Progenitor cell of endocrine pancreas (in vitro differentiated cells): Measurements from ENCODE around the gene PPP2R2D. TPM values are rescaled to one million over a fixed set of nuclear protein-coding genes. Genes with fewer than 3 reads are reported as not detected.

Source experiments
- DNase-seq: peaks from one replicate; pipeline ENCODE4 v3.0.0; 2021; ENCODE audit warnings: low spot score; ENCODE audit not compliant: unreplicated experiment
- H3K27ac Mint-ChIP-seq: 2 replicates; pipeline ENCODE4 v1.8.0; 2021; ENCODE audit warnings: mild to moderate bottlenecking, moderate library complexity, mixed read lengths
- H3K27me3 Mint-ChIP-seq: 2 replicates; pipeline ENCODE4 v1.8.0; 2021; ENCODE audit warnings: mixed read lengths
- H3K36me3 Mint-ChIP-seq: 2 replicates; pipeline ENCODE4 v1.8.0; 2022; ENCODE audit warnings: mixed read lengths; ENCODE audit not compliant: insufficient read depth
- H3K4me1 Mint-ChIP-seq: 2 replicates; pipeline ENCODE4 v1.8.0; 2021; ENCODE audit warnings: low read depth, mixed read lengths
- H3K4me3 Mint-ChIP-seq: 2 replicates; pipeline ENCODE4 v1.8.0; 2021; ENCODE audit warnings: low read depth, mild to moderate bottlenecking, moderate library complexity, mixed read lengths
- H3K9me3 Mint-ChIP-seq: 2 replicates; pipeline ENCODE4 v1.8.0; 2021; ENCODE audit warnings: low read depth, mixed read lengths
- total RNA-seq: library from RNA; stranded (reverse); gene quantifications from 2 replicates; pipeline ENCODE4 v1.2.1, GENCODE V29; 2021
- TF ChIP-seq, protein P1 (sequence below): fragments of 200-600 bp; sonication (generic); IDR thresholded peaks from one replicate; pipeline ENCODE4 v1.5.0; 2021; ENCODE audit warnings: antibody characterized with exemption, mild to moderate bottlenecking; ENCODE audit not compliant: unreplicated experiment

The PPP2R2D gene
- total RNA-seq, 1 donor from 2014 or later: 43.6 TPM

GRCh38 chr10:131925716-131926115 is 24.9 kb downstream of the PPP2R2D start:
- peaks cover 15% of the 10 kb centered on the region for H3K36me3 Mint-ChIP-seq
- DNase-seq: no peak
- TF ChIP-seq, protein P1, sequence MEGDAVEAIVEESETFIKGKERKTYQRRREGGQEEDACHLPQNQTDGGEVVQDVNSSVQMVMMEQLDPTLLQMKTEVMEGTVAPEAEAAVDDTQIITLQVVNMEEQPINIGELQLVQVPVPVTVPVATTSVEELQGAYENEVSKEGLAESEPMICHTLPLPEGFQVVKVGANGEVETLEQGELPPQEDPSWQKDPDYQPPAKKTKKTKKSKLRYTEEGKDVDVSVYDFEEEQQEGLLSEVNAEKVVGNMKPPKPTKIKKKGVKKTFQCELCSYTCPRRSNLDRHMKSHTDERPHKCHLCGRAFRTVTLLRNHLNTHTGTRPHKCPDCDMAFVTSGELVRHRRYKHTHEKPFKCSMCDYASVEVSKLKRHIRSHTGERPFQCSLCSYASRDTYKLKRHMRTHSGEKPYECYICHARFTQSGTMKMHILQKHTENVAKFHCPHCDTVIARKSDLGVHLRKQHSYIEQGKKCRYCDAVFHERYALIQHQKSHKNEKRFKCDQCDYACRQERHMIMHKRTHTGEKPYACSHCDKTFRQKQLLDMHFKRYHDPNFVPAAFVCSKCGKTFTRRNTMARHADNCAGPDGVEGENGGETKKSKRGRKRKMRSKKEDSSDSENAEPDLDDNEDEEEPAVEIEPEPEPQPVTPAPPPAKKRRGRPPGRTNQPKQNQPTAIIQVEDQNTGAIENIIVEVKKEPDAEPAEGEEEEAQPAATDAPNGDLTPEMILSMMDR: no peak
- H3K9me3 Mint-ChIP-seq: peaks cover 6% of the 10 kb centered on the region
- H3K27me3 Mint-ChIP-seq: no peaks in the 10 kb centered on the region
- no peak overlapping the region for H3K27ac Mint-ChIP-seq
- peaks cover 18% of the 10 kb centered on the region for H3K4me1 Mint-ChIP-seq
- no peak overlapping the region for H3K4me3 Mint-ChIP-seq

GRCh38 chr10:131926253-131926652 is 25.4 kb downstream of the PPP2R2D start:
- Mint-ChIP-seq H3K27me3 (no peaks in the 10 kb centered on the region), H3K4me3 (no peak overlapping the region), H3K36me3 (peaks cover 15% of the 10 kb centered on the region), H3K9me3 (peaks cover 6% of the 10 kb centered on the region), H3K27ac (no peak overlapping the region), H3K4me1 (peaks cover 20% of the 10 kb centered on the region)
- TF ChIP-seq, protein P1: no peak
- DNase-seq: no peak

DNA sequence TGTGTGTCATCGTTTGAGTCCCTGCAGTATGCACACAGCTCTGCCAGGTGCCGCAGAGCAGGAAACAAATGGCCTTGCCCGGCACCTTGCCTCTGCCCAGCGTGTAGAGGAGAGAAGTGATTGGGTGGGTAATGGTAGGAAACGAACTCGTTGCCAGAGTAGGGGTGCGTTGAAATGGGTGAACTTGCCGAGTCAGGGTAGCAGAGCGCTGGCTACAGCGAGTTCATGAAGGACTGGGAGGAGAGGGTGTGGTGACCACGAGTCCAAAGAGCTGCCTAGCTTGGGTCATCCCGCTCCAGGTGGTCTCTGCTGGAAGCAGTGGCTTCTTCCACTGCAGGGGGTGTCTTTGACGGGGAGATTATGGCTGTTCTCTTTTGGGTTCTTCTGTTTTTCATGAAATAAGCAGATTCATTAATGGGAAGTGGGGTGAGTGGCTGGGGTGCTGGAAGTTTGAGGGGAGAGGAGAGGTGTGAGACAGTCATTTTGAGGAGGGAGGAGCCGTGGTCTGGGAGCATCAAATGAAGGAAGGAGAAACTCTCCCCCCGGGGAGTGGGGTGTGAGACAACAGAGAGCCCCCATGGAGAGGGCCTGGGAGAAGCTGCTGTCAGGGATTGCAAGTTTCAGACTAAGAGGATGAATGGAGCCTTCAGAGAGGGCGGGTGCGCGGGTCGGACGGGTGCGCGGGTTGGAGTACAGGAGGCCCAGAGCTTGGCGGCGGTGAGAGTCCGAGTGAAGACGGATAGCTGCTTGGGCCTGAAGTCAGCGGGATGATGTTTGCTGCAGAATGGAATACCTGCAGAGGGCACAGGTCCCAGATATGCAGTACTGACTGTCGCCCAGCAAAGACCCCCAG is 26.2 kb downstream of the PPP2R2D start:
- peak overlapping the region; percentile 45 for H3K27ac Mint-ChIP-seq

DNA sequence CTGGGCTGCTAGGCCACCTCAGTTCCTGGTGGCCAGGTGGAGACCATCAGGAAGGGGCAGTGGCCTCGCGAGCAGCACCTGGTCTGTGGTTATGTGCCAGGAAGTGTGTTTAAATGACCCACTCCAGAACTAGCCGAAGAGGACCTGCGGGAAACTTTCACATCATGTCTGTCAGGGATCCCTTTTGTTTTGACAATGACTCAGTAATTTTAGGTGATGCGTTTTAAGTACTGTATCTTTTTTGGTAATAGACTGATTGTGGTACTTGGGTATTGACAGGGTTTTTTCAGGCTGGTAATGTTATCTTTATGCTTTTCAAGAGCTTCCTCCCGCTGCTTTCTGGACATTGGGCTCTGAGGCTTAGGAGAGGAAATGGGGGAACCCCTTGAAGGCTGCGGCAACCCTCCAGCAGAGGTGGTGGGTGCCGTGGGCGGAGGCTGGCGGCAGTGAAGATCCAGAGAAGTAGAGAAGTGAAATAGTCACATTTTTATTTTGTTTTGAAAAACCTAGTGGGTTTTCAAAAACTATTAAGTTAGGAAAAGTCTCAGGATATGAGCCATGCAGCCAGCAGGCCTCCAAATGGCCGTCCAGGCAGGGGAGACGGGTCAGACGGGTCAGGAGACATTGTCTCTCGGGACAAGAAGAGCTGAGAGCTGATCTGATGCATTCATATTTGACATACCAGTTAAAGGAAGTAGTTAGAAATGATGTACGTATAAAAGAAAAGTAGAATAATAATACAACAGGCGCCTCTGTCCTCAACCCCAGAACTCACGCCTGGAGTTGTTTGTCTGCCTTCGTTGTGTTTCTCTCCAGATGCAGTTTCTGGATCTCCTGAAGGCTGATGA is 27.7 kb downstream of the PPP2R2D start:
- H3K36me3 Mint-ChIP-seq: peaks cover 11% of the 10 kb centered on the region
- no peaks in the 10 kb centered on the region for H3K27me3 Mint-ChIP-seq
- H3K4me3 Mint-ChIP-seq: no peak overlapping the region
- H3K9me3 Mint-ChIP-seq: peaks cover 6% of the 10 kb centered on the region
- DNase-seq: no peak
- TF ChIP-seq, protein P1: no peak
- peaks cover 20% of the 10 kb centered on the region for H3K4me1 Mint-ChIP-seq
- H3K27ac Mint-ChIP-seq: peak overlapping the region; percentile 90

More for the DNA sequence above, 26.2 kb downstream of the PPP2R2D start:
- no peak for DNase-seq
- Mint-ChIP-seq H3K4me1 (peaks cover 20% of the 10 kb centered on the region), H3K27me3 (no peaks in the 10 kb centered on the region), H3K36me3 (peaks cover 15% of the 10 kb centered on the region), H3K9me3 (peaks cover 6% of the 10 kb centered on the region), H3K4me3 (no peak overlapping the region)
- TF ChIP-seq, protein P1: no peak

DNA sequence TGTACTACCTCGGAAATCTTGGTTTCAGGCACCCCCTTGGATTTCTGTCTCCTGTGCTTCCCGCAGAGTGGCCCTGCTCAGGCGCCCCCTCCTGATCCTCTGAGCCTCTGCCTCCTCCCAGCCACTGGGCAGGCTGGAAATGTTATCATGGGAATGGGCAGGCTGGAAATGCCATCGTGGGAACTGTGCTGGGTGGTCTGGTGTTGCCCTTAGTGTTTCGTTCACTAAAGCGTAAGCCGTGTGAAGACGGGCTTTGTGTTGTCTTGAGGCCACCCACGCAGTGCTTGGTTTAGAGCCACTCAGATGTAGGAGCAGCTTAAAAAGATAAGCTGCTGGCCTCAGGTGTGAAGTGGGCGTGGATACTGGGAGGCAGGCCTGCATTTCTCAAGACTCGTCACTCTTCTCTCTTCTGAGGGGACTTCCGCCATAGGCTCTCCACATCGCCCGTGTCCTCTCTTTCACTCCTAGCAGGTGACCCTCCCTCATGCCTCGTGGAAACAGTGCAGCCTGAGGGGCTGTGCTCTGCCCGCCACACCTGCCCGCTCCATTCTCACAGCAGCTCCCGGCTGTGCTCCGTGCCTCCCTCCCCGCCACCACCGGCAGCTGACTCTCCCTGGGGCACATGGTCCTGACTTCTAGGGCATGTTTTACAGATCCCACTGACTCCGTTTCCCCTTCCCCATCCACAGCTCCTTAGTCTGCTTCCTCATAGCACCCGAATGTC is 28.5 kb downstream of the PPP2R2D start:
- DNase-seq: no peak
- TF ChIP-seq, protein P1: no peak
- Mint-ChIP-seq H3K27me3 (no peaks in the 10 kb centered on the region), H3K36me3 (peaks cover 11% of the 10 kb centered on the region), H3K27ac (peak overlapping the region; percentile 69), H3K4me3 (no peak overlapping the region), H3K4me1 (peaks cover 20% of the 10 kb centered on the region), H3K9me3 (peaks cover 6% of the 10 kb centered on the region)
